Esophagus muscularis mucosa (tissue), 4 donors: ENCODE data around the gene GP1BB. TPM values are rescaled to one million over a fixed set of nuclear protein-coding genes. Genes with fewer than 3 reads are reported as not detected.
A peak's percentile ranks its signal among the peaks of the same experiment; 100 is the strongest.

Experiments
- DNase-seq: peaks from one replicate; pipeline ENCODE4 v3.0.0-alpha.2; 2017; ENCODE audit errors: extremely low spot score
- H3K27ac ChIP-seq, 4 donors: fragments of 200-600 bp; sonication (generic); replicated peaks in 1 of 4; 1 replicate in 3 of 4; 2 replicates in 1 of 4; pipeline ENCODE4 v1.5.1; 2016 to 2019; ENCODE audit warnings: mild to moderate bottlenecking in 1 of 4
- H3K27me3 ChIP-seq, 4 donors: fragments of 200-600 bp; sonication (generic); one replicate each; pipeline versions ENCODE4 v1.5.1 to v1.6.0; 2016 to 2019
- H3K36me3 ChIP-seq, 4 donors: fragments of 200-600 bp; sonication (generic); one replicate each; pipeline ENCODE4 v1.5.1; 2016 to 2019
- H3K4me1 ChIP-seq, 4 donors: fragments of 200-600 bp; sonication (generic); one replicate each; pipeline ENCODE4 v1.5.1; 2016 to 2019
- H3K4me3 ChIP-seq, 4 donors: fragments of 200-600 bp; sonication (generic); 1 replicate in 2 of 4; 2 replicates in 2 of 4; pipeline ENCODE4 v1.5.1; 2016 to 2019; ENCODE audit warnings: mild to moderate bottlenecking in 4 of 4, moderate library complexity in 1 of 4
- H3K9me3 ChIP-seq, 4 donors: fragments of 200-600 bp; sonication (generic); 1 replicate in 3 of 4; 2 replicates in 1 of 4; pipeline ENCODE4 v1.5.1; 2016 to 2019
- CTCF ChIP-seq, 3 experiments: fragments of 200-600 bp in 2 of 3; fragments of 450-650 bp in 1 of 3; sonication (generic) in 2 of 3; IDR thresholded peaks; one replicate each; pipeline ENCODE4 v1.5.1; 2017 to 2019; ENCODE audit warnings: antibody characterized with exemption in 3 of 3, mild to moderate bottlenecking in 2 of 3, moderate library complexity in 1 of 3
- EP300 ChIP-seq: sonication (generic); formaldehyde crosslinking; IDR thresholded peaks from one replicate; pipeline ENCODE4 v1.6.1; 2017; ENCODE audit warnings: antibody characterized with exemption
- POLR2A ChIP-seq: fragments of 450-650 bp; IDR thresholded peaks from one replicate; pipeline ENCODE4 v1.6.1; 2017; ENCODE audit warnings: antibody characterized with exemption, moderate library complexity, mild to moderate bottlenecking, low read depth
- POLR2AphosphoS5 ChIP-seq, 2 donors: sonication (generic); formaldehyde crosslinking; IDR thresholded peaks; one replicate each; pipeline ENCODE4 v1.6.1; 2017; ENCODE audit warnings: antibody characterized with exemption in 2 of 2
- WGBS: methylation state at CpG from one replicate; pipeline ENCODE4 v1.1.5; 2018; 5-methylcytosine and 5-hydroxymethylcytosine counted together
- intact Hi-C: fragments of 100-400 bp; cut with DNase I; formaldehyde crosslinking; loops from one replicate; pipeline ENCODE4 v1.15.1; 2023
- total RNA-seq, 4 donors: library from RNA; depleted of rRNA; stranded (reverse); fragments of >200 nt; gene quantifications; one replicate each; pipeline versions ENCODE4 v1.1.0 to v1.2.1, GENCODE V29; 2016

The GP1BB gene
- total RNA-seq, 4 donors from 2014 or later: 1.7 to 16.7 (median 5.7) TPM

DNA sequence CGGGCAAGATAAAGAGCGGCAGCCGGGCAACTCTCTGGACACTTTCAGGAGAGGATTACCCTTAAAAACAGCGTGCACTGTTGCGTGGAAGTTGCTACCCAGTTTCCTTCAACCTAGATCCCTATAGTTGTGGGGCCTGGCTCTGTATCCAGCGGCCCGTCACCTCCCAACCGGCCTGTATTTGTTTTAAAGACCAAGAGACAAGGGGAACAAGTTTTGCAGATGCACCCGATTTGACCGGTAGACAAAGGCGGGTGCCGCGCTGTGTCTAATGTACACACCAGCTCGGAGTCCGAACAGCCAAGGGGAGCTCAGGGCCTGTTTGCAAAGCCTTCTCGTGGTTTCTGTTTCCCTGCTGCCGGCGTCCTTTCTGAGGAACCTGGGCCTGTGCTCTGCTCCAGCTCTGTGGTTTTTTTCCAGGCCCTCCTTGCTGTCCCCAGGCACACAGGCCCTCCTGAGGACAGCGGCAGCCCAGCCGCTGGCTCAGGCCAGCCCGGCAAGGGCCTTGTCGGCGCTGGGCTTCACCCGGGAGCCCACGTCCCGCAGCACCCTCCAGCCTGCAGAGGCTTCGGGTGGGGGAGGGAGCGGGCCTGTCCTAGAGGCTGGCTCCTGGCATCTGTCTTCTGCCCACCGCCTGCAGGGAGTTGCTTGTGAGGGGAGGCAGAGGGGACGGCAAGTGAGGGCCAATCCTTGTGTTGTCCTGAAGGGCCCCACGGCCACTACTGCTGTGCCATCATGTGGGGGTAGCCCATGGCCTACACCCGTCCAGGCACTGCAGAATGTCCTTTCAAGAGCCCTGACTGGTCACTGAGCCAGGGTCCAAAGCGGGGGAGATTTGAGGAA lies 38.6 kb downstream of the GP1BB start:
- Histone ChIP-seq H3K27ac (no peak overlapping the region), H3K4me1 (peaks cover 3 to 46% (median 43%) of the 10 kb centered on the region in 4 donors), H3K4me3 (peak overlapping the region in 1 of 4 donors; percentile 34), H3K36me3 (no peaks in the 10 kb centered on the region), H3K27me3 (peaks cover 0 to 95% (median 55%) of the 10 kb centered on the region in 4 donors), H3K9me3 (no peaks in the 10 kb centered on the region)
- intact Hi-C loops: loop anchor here (10.0 kb wide), 1 partner anchor 83 kb away; no protein-coding TSS in a partner anchor
- DNase-seq: no peak
- WGBS: 85% methylated on average over 22 of the region's 33 CpGs
- TF ChIP-seq EP300 (no peak), CTCF (IDR thresholded peaks at IDR 0.05) (no peak), POLR2AphosphoS5 (IDR thresholded peaks at IDR 0.05) (no peak), POLR2A (no peak)

DNA sequence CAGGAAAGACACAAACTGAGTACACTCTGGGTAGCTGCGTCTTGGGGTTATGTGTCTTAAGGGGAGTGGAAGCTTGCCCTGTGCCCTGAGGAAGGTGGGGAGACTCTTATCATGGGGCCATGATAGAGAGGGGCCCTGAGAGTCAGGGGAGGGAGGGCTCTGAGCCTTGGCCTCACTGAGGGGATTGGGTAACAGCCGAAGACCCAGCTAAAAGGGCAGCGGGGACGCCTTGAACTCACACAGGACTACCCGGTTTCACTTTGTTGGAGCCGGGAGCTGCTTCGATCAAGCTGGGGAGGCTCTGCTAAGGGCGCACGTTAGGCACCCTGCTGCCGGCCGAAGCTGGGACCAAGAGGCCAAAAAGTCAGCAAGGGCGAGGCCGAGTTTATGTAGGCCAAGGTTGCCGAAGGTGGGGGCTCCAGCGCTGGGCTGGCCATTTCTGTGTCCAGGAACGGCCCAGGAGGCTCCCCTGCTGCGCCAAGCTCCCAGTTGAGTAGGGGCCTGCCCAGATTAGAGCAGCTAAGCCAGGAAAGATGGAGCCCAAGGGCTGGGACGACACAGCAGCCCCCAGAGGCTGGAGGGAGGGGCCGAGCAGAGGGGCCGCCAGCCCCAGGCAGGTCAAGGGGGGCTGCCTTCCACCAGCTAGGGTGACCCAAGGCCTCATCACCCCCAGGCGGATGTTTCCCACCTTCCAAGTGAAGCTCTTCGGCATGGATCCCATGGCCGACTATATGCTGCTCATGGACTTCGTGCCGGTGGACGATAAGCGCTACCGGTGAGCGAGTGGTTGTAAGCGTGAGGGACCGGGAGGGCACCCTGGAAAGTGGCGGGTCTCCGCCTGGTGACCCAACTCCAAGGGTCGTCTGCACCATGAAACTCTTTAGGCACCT lies 39.5 kb downstream of the GP1BB start:
- Histone ChIP-seq H3K4me3 (no peak overlapping the region), H3K36me3 (no peaks in the 10 kb centered on the region), H3K9me3 (no peaks in the 10 kb centered on the region), H3K27ac (no peak overlapping the region), H3K4me1 (peaks cover 12 to 49% (median 46%) of the 10 kb centered on the region in 4 donors), H3K27me3 (peaks cover 0 to 95% (median 59%) of the 10 kb centered on the region in 4 donors)
- TF ChIP-seq CTCF (IDR thresholded peaks at IDR 0.05) (no peak), POLR2AphosphoS5 (IDR thresholded peaks at IDR 0.05) (no peak), EP300 (no peak), POLR2A (no peak)
- no peak for DNase-seq
- intact Hi-C loops: loop anchor here (10.0 kb wide), 1 partner anchor 82 kb away; no protein-coding TSS in a partner anchor
- WGBS: 80% methylated on average over 20 of the region's 34 CpGs

GRCh38 chr22:19763458-19764298 lies 40.3 kb downstream of the GP1BB start:
- H3K27ac ChIP-seq: no peak overlapping the region
- 67% methylated on average over 36 of the region's 39 CpGs for WGBS
- H3K27me3 ChIP-seq: peaks cover 0 to 95% (median 62%) of the 10 kb centered on the region in 4 donors
- no peaks in the 10 kb centered on the region for H3K36me3 ChIP-seq
- peaks cover 17 to 57% (median 52%) of the 10 kb centered on the region in 4 donors for H3K4me1 ChIP-seq
- TF ChIP-seq POLR2A (no peak), EP300 (no peak), POLR2AphosphoS5 (IDR thresholded peaks at IDR 0.05) (no peak), CTCF (IDR thresholded peaks at IDR 0.05) (no peak)
- no peak overlapping the region for H3K4me3 ChIP-seq
- intact Hi-C loops: loop anchor here (10.0 kb wide), 1 partner anchor 81 kb away; no protein-coding TSS in a partner anchor
- H3K9me3 ChIP-seq: no peaks in the 10 kb centered on the region
- DNase-seq: no peak

DNA sequence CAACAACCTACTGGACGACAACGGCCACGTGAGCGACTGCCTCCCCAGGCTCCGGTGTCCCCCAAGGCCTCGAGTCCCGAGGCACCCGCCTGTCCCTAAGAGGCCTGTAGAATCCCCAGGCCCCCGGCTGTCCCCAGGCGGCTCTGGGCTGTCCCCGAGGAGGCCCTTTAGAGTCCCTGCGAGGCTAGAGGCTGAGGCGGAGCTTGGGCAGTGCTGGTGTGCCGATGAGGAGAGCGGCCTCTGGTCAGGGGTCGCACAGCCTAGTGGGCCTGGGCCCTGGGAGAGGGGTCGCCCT lies 40.9 kb downstream of the GP1BB start:
- Histone ChIP-seq H3K36me3 (no peaks in the 10 kb centered on the region), H3K4me3 (no peak overlapping the region), H3K27me3 (peaks cover 0 to 95% (median 59%) of the 10 kb centered on the region in 4 donors), H3K9me3 (no peaks in the 10 kb centered on the region), H3K4me1 (peaks cover 17 to 53% (median 47%) of the 10 kb centered on the region in 4 donors), H3K27ac (no peak overlapping the region)
- intact Hi-C loops: loop anchor here (10.0 kb wide), 1 partner anchor 81 kb away; no protein-coding TSS in a partner anchor
- WGBS: 76% methylated on average over 12 of the region's 17 CpGs
- DNase-seq: no peak
- TF ChIP-seq EP300: no peak
- TF ChIP-seq CTCF (IDR thresholded peaks at IDR 0.05): no peak
- no peak for TF ChIP-seq POLR2A
- TF ChIP-seq POLR2AphosphoS5 (IDR thresholded peaks at IDR 0.05): no peak
